Suprapubic skin (tissue), 4 donors: ENCODE measurements around the gene S100A9. TPM values are rescaled to one million over a fixed set of nuclear protein-coding genes. Genes with fewer than 3 reads are reported as not detected.

ENCODE experiments used
- DNase-seq, 2 donors: peaks; one replicate each; pipeline ENCODE4 v3.0.0-alpha.2; 2019; ENCODE audit warnings: low spot score in 2 of 2
- H3K27ac ChIP-seq: fragments of 200-600 bp; sonication (generic); one replicate; pipeline ENCODE4 v1.5.1; 2019
- H3K27me3 ChIP-seq: fragments of 200-600 bp; sonication (generic); one replicate; pipeline ENCODE4 v1.5.1; 2019
- H3K36me3 ChIP-seq: fragments of 200-600 bp; sonication (generic); one replicate; pipeline ENCODE4 v1.5.1; 2019
- H3K4me1 ChIP-seq: fragments of 200-600 bp; sonication (generic); one replicate; pipeline ENCODE4 v1.5.1; 2019
- H3K4me3 ChIP-seq: fragments of 200-600 bp; sonication (generic); one replicate; pipeline ENCODE4 v1.5.1; 2019; ENCODE audit warnings: mild to moderate bottlenecking
- H3K9me3 ChIP-seq: fragments of 200-600 bp; sonication (generic); one replicate; pipeline ENCODE4 v1.5.1; 2019
- CTCF ChIP-seq, 2 donors: fragments of 200-600 bp in 1 of 2; fragments of 450-650 bp in 1 of 2; sonication (generic) in 1 of 2; IDR thresholded peaks; one replicate each; pipeline ENCODE4 v1.5.1; 2016 to 2019; ENCODE audit warnings: antibody characterized with exemption in 2 of 2, mild to moderate bottlenecking in 1 of 2, moderate library complexity in 1 of 2
- EP300 ChIP-seq: sonication (generic); formaldehyde crosslinking; IDR thresholded peaks from one replicate; pipeline ENCODE4 v1.6.1; 2017; ENCODE audit warnings: antibody characterized with exemption
- POLR2A ChIP-seq, 2 donors: fragments of 450-650 bp; IDR thresholded peaks; one replicate each; pipeline ENCODE4 v1.6.1; 2017; ENCODE audit warnings: antibody characterized with exemption in 2 of 2, mild to moderate bottlenecking in 2 of 2, moderate library complexity in 2 of 2
- POLR2AphosphoS5 ChIP-seq, 3 donors: sonication (generic); formaldehyde crosslinking; IDR thresholded peaks; one replicate each; pipeline ENCODE4 v1.6.1; 2017; ENCODE audit warnings: antibody characterized with exemption in 3 of 3
- WGBS: methylation state at CpG from one replicate; pipeline ENCODE4 v1.1.5; 2018; 5-methylcytosine and 5-hydroxymethylcytosine counted together
- total RNA-seq, 4 donors: library from RNA; depleted of rRNA; stranded (reverse); fragments of >200 nt; gene quantifications; one replicate each; pipeline ENCODE4 v1.1.0, GENCODE V29; 2016

Gene S100A9
- total RNA-seq, 4 donors from 2014 or later: 11.0 to 95.4 (median 51.1) TPM

- Histone ChIP-seq H3K4me1 (peaks cover 42% of the 10 kb centered on the region), H3K4me3 (no peak overlapping the region), H3K36me3 (no peaks in the 10 kb centered on the region), H3K27me3 (no peaks in the 10 kb centered on the region), H3K27ac (no peak overlapping the region), H3K9me3 (no peaks in the 10 kb centered on the region)
- WGBS: 61% methylated on average over 2 of the region's 2 CpGs
- TF ChIP-seq POLR2AphosphoS5 (IDR thresholded peaks at IDR 0.05) (no peak), EP300 (no peak), POLR2A (IDR thresholded peaks at IDR 0.05) (no peak), CTCF (IDR thresholded peaks at IDR 0.05) (no peak)
- DNase-seq: no peak
Observed at GRCh38 chr1:153360190-153360589, 2.5 kb downstream of the S100A9 start.

DNA sequence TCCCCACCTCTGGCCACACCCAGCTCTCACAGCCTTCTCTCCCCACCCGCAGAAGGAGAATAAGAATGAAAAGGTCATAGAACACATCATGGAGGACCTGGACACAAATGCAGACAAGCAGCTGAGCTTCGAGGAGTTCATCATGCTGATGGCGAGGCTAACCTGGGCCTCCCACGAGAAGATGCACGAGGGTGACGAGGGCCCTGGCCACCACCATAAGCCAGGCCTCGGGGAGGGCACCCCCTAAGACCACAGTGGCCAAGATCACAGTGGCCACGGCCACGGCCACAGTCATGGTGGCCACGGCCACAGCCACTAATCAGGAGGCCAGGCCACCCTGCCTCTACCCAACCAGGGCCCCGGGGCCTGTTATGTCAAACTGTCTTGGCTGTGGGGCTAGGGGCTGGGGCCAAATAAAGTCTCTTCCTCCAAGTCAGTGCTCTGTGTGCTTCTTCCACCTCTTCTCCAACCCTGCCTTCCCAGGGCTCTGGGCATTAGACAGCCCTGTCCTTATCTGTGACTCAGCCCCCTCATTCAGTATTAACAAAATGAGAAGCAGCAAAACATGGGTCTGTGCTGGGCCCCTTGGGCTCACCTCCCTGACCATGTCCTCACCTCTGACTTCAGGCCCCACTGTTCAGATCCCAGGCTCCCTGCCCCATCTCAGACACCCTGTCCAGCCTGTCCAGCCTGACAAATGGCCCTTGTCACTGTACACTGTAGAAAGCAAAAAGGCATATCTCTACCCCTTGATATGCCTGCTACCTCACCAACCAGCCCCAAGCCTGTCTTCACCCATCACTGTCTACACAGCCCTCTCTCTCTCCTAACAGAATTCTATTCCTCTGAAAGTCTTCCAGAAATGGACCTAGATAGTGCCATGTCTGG lies 3.2 kb downstream of the S100A9 start:
- H3K27me3 ChIP-seq: no peaks in the 10 kb centered on the region
- no peaks in the 10 kb centered on the region for H3K36me3 ChIP-seq
- no peaks in the 10 kb centered on the region for H3K9me3 ChIP-seq
- no peak overlapping the region for H3K27ac ChIP-seq
- peak; percentile 40 to 63 for DNase-seq
- peaks cover 48% of the 10 kb centered on the region for H3K4me1 ChIP-seq
- TF ChIP-seq EP300: no peak
- no peak for TF ChIP-seq POLR2A (IDR thresholded peaks at IDR 0.05)
- no peak for TF ChIP-seq CTCF (IDR thresholded peaks at IDR 0.05)
- no peak for TF ChIP-seq POLR2AphosphoS5 (IDR thresholded peaks at IDR 0.05)
- 87% methylated on average over 7 of the region's 11 CpGs for WGBS
- H3K4me3 ChIP-seq: no peak overlapping the region

GRCh38 chr1:153361480-153362109 lies 3.9 kb downstream of the S100A9 start:
- H3K27ac ChIP-seq: no peak overlapping the region
- peak; percentile 13 to 67 for DNase-seq
- H3K9me3 ChIP-seq: no peaks in the 10 kb centered on the region
- no peak overlapping the region for H3K4me3 ChIP-seq
- WGBS: 100% methylated on average over 2 of the region's 4 CpGs
- TF ChIP-seq EP300 (no peak), CTCF (IDR thresholded peaks at IDR 0.05) (no peak), POLR2A (IDR thresholded peaks at IDR 0.05) (no peak), POLR2AphosphoS5 (IDR thresholded peaks at IDR 0.05) (no peak)
- no peaks in the 10 kb centered on the region for H3K36me3 ChIP-seq
- H3K4me1 ChIP-seq: peaks cover 47% of the 10 kb centered on the region
- H3K27me3 ChIP-seq: no peaks in the 10 kb centered on the region

GRCh38 chr1:153362187-153362775 lies 4.6 kb downstream of the S100A9 start:
- no peak overlapping the region for H3K27ac ChIP-seq
- no peaks in the 10 kb centered on the region for H3K36me3 ChIP-seq
- no peak overlapping the region for H3K4me3 ChIP-seq
- no peaks in the 10 kb centered on the region for H3K9me3 ChIP-seq
- 87% methylated on average over 3 of the region's 3 CpGs for WGBS
- no peaks in the 10 kb centered on the region for H3K27me3 ChIP-seq
- peaks cover 44% of the 10 kb centered on the region for H3K4me1 ChIP-seq
- TF ChIP-seq POLR2AphosphoS5 (IDR thresholded peaks at IDR 0.05): no peak
- no peak for TF ChIP-seq EP300
- TF ChIP-seq CTCF (IDR thresholded peaks at IDR 0.05): no peak
- no peak for TF ChIP-seq POLR2A (IDR thresholded peaks at IDR 0.05)
- peak; percentile 34 to 44 for DNase-seq

- 61% methylated on average over 3 of the region's 3 CpGs for WGBS
- no peaks in the 10 kb centered on the region for H3K27me3 ChIP-seq
- peak; percentile 6 to 37 for DNase-seq
- H3K4me1 ChIP-seq: peaks cover 37% of the 10 kb centered on the region
- no peaks in the 10 kb centered on the region for H3K9me3 ChIP-seq
- H3K27ac ChIP-seq: no peak overlapping the region
- no peaks in the 10 kb centered on the region for H3K36me3 ChIP-seq
- TF ChIP-seq POLR2AphosphoS5 (IDR thresholded peaks at IDR 0.05): no peak
- no peak for TF ChIP-seq EP300
- TF ChIP-seq POLR2A (IDR thresholded peaks at IDR 0.05): no peak
- no peak for TF ChIP-seq CTCF (IDR thresholded peaks at IDR 0.05)
- H3K4me3 ChIP-seq: no peak overlapping the region
Observed at GRCh38 chr1:153363641-153364040, 6.0 kb downstream of the S100A9 start.
